Activated CD4-positive, alpha-beta memory T cell treated with anti-CD3 and anti-CD28 coated beads for 36 hours (primary cell): ENCODE measurements around the gene GPR26. TPM values are rescaled to one million over a fixed set of nuclear protein-coding genes. Genes with fewer than 3 reads are reported as not detected.

Experiments used
- CTCF ChIA-PET: fragments of 350-600 bp; sonication (Branson Sonifier 250); formaldehyde crosslinking; loops from one replicate; lab custom pipeline; 2021; ENCODE audit warnings: antibody characterized with exemption, inconsistent platforms; lab: Charles Lee
- POLR2A ChIA-PET: fragments of 350-600 bp; sonication (Branson Sonifier 250); formaldehyde crosslinking; loops from one replicate; lab custom pipeline; 2021; ENCODE audit warnings: antibody characterized with exemption; lab: Charles Lee
- DNase-seq: peaks from one replicate; pipeline ENCODE4 v3.0.0-alpha.2; 2020
- H3K27ac Mint-ChIP-seq: one replicate; pipeline ENCODE4 v1.8.0; 2021; ENCODE audit warnings: mixed read lengths
- H3K27me3 Mint-ChIP-seq: one replicate; pipeline ENCODE4 v1.8.0; 2021; ENCODE audit warnings: mixed read lengths
- H3K36me3 Mint-ChIP-seq: one replicate; pipeline ENCODE4 v1.8.0; 2021; ENCODE audit warnings: mixed read lengths
- H3K4me1 Mint-ChIP-seq: one replicate; pipeline ENCODE4 v1.8.0; 2021; ENCODE audit warnings: low read depth, mixed read lengths
- H3K4me3 Mint-ChIP-seq: one replicate; pipeline ENCODE4 v1.8.0; 2021; ENCODE audit warnings: mild to moderate bottlenecking, mixed read lengths
- H3K9me3 Mint-ChIP-seq: one replicate; pipeline ENCODE4 v1.8.0; 2021; ENCODE audit warnings: mixed read lengths
- intact Hi-C: fragments of 100-400 bp; cut with micrococcal nuclease; formaldehyde crosslinking; loops from one replicate; pipeline ENCODE4 v1.15.1; 2023
- total RNA-seq, 2 experiments: library from RNA; stranded (reverse); gene quantifications; one replicate each; pipeline ENCODE4 v1.2.3, GENCODE V29; 2021

Gene GPR26
- total RNA-seq, 2 experiments from 2014 or later: not detected

GRCh38 chr10:123635745-123636144 lies 30.4 kb upstream of the GPR26 start:
- CTCF ChIA-PET: no interaction called here
- POLR2A ChIA-PET: no interaction called here
- Mint-ChIP-seq H3K36me3 (no peaks in the 10 kb centered on the region), H3K4me3 (no peak overlapping the region), H3K4me1 (no peaks in the 10 kb centered on the region), H3K27me3 (peaks cover 10% of the 10 kb centered on the region), H3K27ac (no peak overlapping the region), H3K9me3 (no peaks in the 10 kb centered on the region)
- DNase-seq: no peak
- intact Hi-C loops: no loop called here

- no peaks in the 10 kb centered on the region for H3K9me3 Mint-ChIP-seq
- H3K27ac Mint-ChIP-seq: no peak overlapping the region
- H3K4me3 Mint-ChIP-seq: no peak overlapping the region
- H3K27me3 Mint-ChIP-seq: peaks cover 10% of the 10 kb centered on the region
- POLR2A ChIA-PET: no interaction called here
- intact Hi-C loops: no loop called here
- CTCF ChIA-PET: no interaction called here
- no peaks in the 10 kb centered on the region for H3K4me1 Mint-ChIP-seq
- H3K36me3 Mint-ChIP-seq: no peaks in the 10 kb centered on the region
- no peak for DNase-seq
Observed at GRCh38 chr10:123636598-123637325, 29.4 kb upstream of the GPR26 start.

- H3K36me3 Mint-ChIP-seq: no peaks in the 10 kb centered on the region
- H3K9me3 Mint-ChIP-seq: no peaks in the 10 kb centered on the region
- H3K27ac Mint-ChIP-seq: no peak overlapping the region
- intact Hi-C loops: no loop called here
- POLR2A ChIA-PET: no interaction called here
- CTCF ChIA-PET: no interaction called here
- peaks cover 8% of the 10 kb centered on the region for H3K27me3 Mint-ChIP-seq
- no peaks in the 10 kb centered on the region for H3K4me1 Mint-ChIP-seq
- DNase-seq: no peak
- no peak overlapping the region for H3K4me3 Mint-ChIP-seq
Observed at GRCh38 chr10:123637326-123637880, 28.8 kb upstream of the GPR26 start.

- no peak overlapping the region for H3K4me3 Mint-ChIP-seq
- no peaks in the 10 kb centered on the region for H3K36me3 Mint-ChIP-seq
- peaks cover 6% of the 10 kb centered on the region for H3K27me3 Mint-ChIP-seq
- no peaks in the 10 kb centered on the region for H3K9me3 Mint-ChIP-seq
- no peak overlapping the region for H3K27ac Mint-ChIP-seq
- POLR2A ChIA-PET: no interaction called here
- intact Hi-C loops: no loop called here
- DNase-seq: no peak
- H3K4me1 Mint-ChIP-seq: no peaks in the 10 kb centered on the region
- CTCF ChIA-PET: no interaction called here
Observed at GRCh38 chr10:123639131-123639530, 27.0 kb upstream of the GPR26 start.

GRCh38 chr10:123640016-123640535 lies 26.1 kb upstream of the GPR26 start:
- Mint-ChIP-seq H3K4me3 (no peak overlapping the region), H3K27me3 (peaks cover 6% of the 10 kb centered on the region), H3K4me1 (no peaks in the 10 kb centered on the region), H3K27ac (no peak overlapping the region), H3K9me3 (no peaks in the 10 kb centered on the region), H3K36me3 (no peaks in the 10 kb centered on the region)
- no peak for DNase-seq
- ChIA-PET POLR2A (no interaction called here), CTCF (no interaction called here)
- intact Hi-C loops: no loop called here

GRCh38 chr10:123642293-123642692 lies 23.9 kb upstream of the GPR26 start:
- intact Hi-C loops: no loop called here
- CTCF ChIA-PET: no interaction called here

GRCh38 chr10:123642697-123643096 lies 23.5 kb upstream of the GPR26 start:
- H3K27me3 Mint-ChIP-seq: peaks cover 6% of the 10 kb centered on the region
- ChIA-PET POLR2A (no interaction called here), CTCF (no interaction called here)
- no peaks in the 10 kb centered on the region for H3K9me3 Mint-ChIP-seq
- H3K4me3 Mint-ChIP-seq: no peak overlapping the region
- no peak for DNase-seq
- intact Hi-C loops: no loop called here
- H3K4me1 Mint-ChIP-seq: no peaks in the 10 kb centered on the region
- H3K36me3 Mint-ChIP-seq: no peaks in the 10 kb centered on the region
- no peak overlapping the region for H3K27ac Mint-ChIP-seq

More at GRCh38 chr10:123642293-123642692, 23.9 kb upstream of the GPR26 start:
- Mint-ChIP-seq H3K4me1 (no peaks in the 10 kb centered on the region), H3K9me3 (no peaks in the 10 kb centered on the region), H3K4me3 (no peak overlapping the region), H3K27me3 (peaks cover 6% of the 10 kb centered on the region), H3K36me3 (no peaks in the 10 kb centered on the region), H3K27ac (no peak overlapping the region)
- POLR2A ChIA-PET: no interaction called here
- no peak for DNase-seq

GRCh38 chr10:123643315-123643714 lies 22.8 kb upstream of the GPR26 start:
- CTCF ChIA-PET: no interaction called here

GRCh38 chr10:123645016-123645415 lies 21.1 kb upstream of the GPR26 start:
- Mint-ChIP-seq H3K27me3 (peaks cover 7% of the 10 kb centered on the region), H3K4me3 (no peak overlapping the region), H3K4me1 (no peaks in the 10 kb centered on the region), H3K9me3 (no peaks in the 10 kb centered on the region), H3K36me3 (no peaks in the 10 kb centered on the region), H3K27ac (no peak overlapping the region)
- intact Hi-C loops: no loop called here
- DNase-seq: no peak
- ChIA-PET CTCF (no interaction called here), POLR2A (no interaction called here)

More at GRCh38 chr10:123643315-123643714, 22.8 kb upstream of the GPR26 start:
- peaks cover 6% of the 10 kb centered on the region for H3K27me3 Mint-ChIP-seq
- H3K27ac Mint-ChIP-seq: no peak overlapping the region
- intact Hi-C loops: no loop called here
- POLR2A ChIA-PET: no interaction called here
- no peaks in the 10 kb centered on the region for H3K9me3 Mint-ChIP-seq
- H3K4me3 Mint-ChIP-seq: no peak overlapping the region
- no peaks in the 10 kb centered on the region for H3K4me1 Mint-ChIP-seq
- DNase-seq: no peak
- H3K36me3 Mint-ChIP-seq: no peaks in the 10 kb centered on the region

GRCh38 chr10:123645615-123646014 lies 20.5 kb upstream of the GPR26 start:
- Mint-ChIP-seq H3K9me3 (no peaks in the 10 kb centered on the region), H3K27me3 (peaks cover 5% of the 10 kb centered on the region), H3K36me3 (no peaks in the 10 kb centered on the region), H3K4me1 (no peaks in the 10 kb centered on the region), H3K4me3 (no peak overlapping the region), H3K27ac (no peak overlapping the region)
- intact Hi-C loops: no loop called here
- ChIA-PET CTCF (no interaction called here), POLR2A (no interaction called here)
- DNase-seq: no peak

GRCh38 chr10:123648595-123648994 lies 17.6 kb upstream of the GPR26 start:
- no peak overlapping the region for H3K27ac Mint-ChIP-seq
- ChIA-PET CTCF (no interaction called here), POLR2A (no interaction called here)
- H3K9me3 Mint-ChIP-seq: no peaks in the 10 kb centered on the region
- peaks cover 4% of the 10 kb centered on the region for H3K27me3 Mint-ChIP-seq
- intact Hi-C loops: no loop called here
- DNase-seq: no peak
- no peaks in the 10 kb centered on the region for H3K36me3 Mint-ChIP-seq
- H3K4me3 Mint-ChIP-seq: no peak overlapping the region
- H3K4me1 Mint-ChIP-seq: no peaks in the 10 kb centered on the region

- H3K36me3 Mint-ChIP-seq: no peaks in the 10 kb centered on the region
Observed at GRCh38 chr10:123649676-123650075, 16.5 kb upstream of the GPR26 start.

More at GRCh38 chr10:123649676-123650075, 16.5 kb upstream of the GPR26 start:
- Mint-ChIP-seq H3K4me3 (no peak overlapping the region), H3K4me1 (no peaks in the 10 kb centered on the region), H3K27me3 (peaks cover 4% of the 10 kb centered on the region), H3K9me3 (no peaks in the 10 kb centered on the region), H3K27ac (no peak overlapping the region)
- ChIA-PET POLR2A (no interaction called here), CTCF (no interaction called here)
- no peak for DNase-seq
- intact Hi-C loops: no loop called here
